GM13977 (cell line): ENCODE measurements around the gene GOLGA6L2.

ENCODE experiments used
- DNase-seq: peaks from one replicate; pipeline ENCODE4 v3.0.0; 2012; ENCODE audit warnings: low spot score
- in situ Hi-C: fragments of 300-500 bp; cut with MboI; formaldehyde crosslinking; loops from one replicate; pipeline ENCODE4 v1.12.0; 2022; ENCODE audit warnings: low sequenced_read_pairs, low pct_unique_long_range_greater_than_20kb, mixed read lengths, inconsistent platforms; ENCODE audit not compliant: unreplicated experiment
- TF ChIP-seq, protein P1 (sequence below): IDR thresholded peaks from 2 replicates; pipeline ENCODE4 v1.5.1; 2012; ENCODE audit warnings: mild to moderate bottlenecking, control low read depth; ENCODE audit not compliant: insufficient read depth; ENCODE audit errors: extremely low read depth, missing control alignments

Gene GOLGA6L2

DNA sequence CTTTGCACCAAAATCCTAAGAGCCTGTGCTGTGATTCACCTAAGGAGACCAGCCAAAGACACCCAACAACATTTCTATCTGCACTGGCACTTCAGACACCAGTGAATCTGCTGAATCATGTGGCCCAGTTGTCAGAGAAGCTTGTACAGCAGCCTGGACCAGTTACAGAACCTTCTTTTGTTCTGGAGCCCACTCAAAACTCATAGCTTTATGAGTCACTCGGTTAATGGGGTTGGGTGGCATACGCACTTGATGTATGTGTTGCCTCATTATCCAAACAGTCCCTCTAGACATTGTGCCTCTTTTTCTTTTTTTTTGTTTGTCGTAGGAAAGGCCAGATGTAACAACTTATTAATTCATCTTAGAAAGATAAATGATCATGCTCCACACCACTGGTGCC lies 25.6 kb upstream of the GOLGA6L2 start:
- DNase-seq = no peak
- TF ChIP-seq, protein P1, sequence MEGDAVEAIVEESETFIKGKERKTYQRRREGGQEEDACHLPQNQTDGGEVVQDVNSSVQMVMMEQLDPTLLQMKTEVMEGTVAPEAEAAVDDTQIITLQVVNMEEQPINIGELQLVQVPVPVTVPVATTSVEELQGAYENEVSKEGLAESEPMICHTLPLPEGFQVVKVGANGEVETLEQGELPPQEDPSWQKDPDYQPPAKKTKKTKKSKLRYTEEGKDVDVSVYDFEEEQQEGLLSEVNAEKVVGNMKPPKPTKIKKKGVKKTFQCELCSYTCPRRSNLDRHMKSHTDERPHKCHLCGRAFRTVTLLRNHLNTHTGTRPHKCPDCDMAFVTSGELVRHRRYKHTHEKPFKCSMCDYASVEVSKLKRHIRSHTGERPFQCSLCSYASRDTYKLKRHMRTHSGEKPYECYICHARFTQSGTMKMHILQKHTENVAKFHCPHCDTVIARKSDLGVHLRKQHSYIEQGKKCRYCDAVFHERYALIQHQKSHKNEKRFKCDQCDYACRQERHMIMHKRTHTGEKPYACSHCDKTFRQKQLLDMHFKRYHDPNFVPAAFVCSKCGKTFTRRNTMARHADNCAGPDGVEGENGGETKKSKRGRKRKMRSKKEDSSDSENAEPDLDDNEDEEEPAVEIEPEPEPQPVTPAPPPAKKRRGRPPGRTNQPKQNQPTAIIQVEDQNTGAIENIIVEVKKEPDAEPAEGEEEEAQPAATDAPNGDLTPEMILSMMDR = no peak

GRCh38 chr15:23472033-23472432 lies 25.0 kb upstream of the GOLGA6L2 start:
- DNase-seq = no peak
- in situ Hi-C loops = no loop called here
- TF ChIP-seq, protein P1 = no peak

More for the DNA sequence above, 25.6 kb upstream of the GOLGA6L2 start:
- in situ Hi-C loops = no loop called here

- in situ Hi-C loops = no loop called here
- TF ChIP-seq, protein P1 = peak; percentile 9
- DNase-seq = peak; percentile 16
Measured at GRCh38 chr15:23467110-23467600, 20.1 kb upstream of the GOLGA6L2 start.

DNA sequence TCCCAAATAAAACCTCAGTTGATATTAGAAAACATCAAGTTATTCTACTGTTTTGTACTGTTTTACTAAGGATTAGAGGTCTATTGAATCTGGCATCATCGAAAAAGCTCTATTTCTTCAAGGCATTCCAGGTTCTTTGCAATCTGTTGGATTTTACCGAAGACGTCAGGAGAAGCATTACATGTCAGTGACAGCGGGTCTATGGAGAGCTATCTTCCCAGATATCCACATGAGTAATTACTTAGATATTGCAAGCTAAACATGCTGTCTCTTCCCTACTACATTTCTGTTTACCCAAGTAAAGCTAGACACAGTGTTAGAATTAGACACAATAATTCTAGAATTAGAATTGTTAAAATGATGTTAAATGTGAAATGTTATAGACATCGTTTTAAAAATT lies 10.8 kb upstream of the GOLGA6L2 start:
- no peak for DNase-seq
- in situ Hi-C loops = no loop called here
- TF ChIP-seq, protein P1 = no peak

- TF ChIP-seq, protein P1 = no peak
- in situ Hi-C loops = no loop called here
- no peak for DNase-seq
Measured at GRCh38 chr15:23446215-23447106, 582 bp downstream of the GOLGA6L2 start.

GRCh38 chr15:23444269-23444668 lies 2.8 kb downstream of the GOLGA6L2 start:
- in situ Hi-C loops = no loop called here
- TF ChIP-seq, protein P1 = no peak
- DNase-seq = no peak
